Neuron (in vitro differentiated cells): ENCODE results near the gene LHFPL6.

Experiments
- H2AFZ ChIP-seq: one replicate; pipeline ENCODE4 v1.6.1; 2013; ENCODE audit warnings: low read depth, mild to moderate bottlenecking, inconsistent platforms, low read length, moderate library complexity
- H3K27me3 ChIP-seq: one replicate; pipeline ENCODE4 v1.6.1; 2013; ENCODE audit warnings: low read length; ENCODE audit not compliant: insufficient read depth
- H3K36me3 ChIP-seq: one replicate; pipeline ENCODE4 v1.6.1; 2013; ENCODE audit warnings: low read length; ENCODE audit not compliant: insufficient read depth
- H3K4me1 ChIP-seq: one replicate; pipeline ENCODE4 v1.6.1; 2013; ENCODE audit warnings: low read length; ENCODE audit not compliant: insufficient read depth
- H3K4me3 ChIP-seq: 2 replicates; pipeline ENCODE4 v1.5.1; 2013; ENCODE audit warnings: mild to moderate bottlenecking, low read length, moderate library complexity
- H3K9me3 ChIP-seq: one replicate; pipeline ENCODE4 v1.6.1; 2013; ENCODE audit warnings: low read length

The LHFPL6 gene

GRCh38 chr13:39586958-39587605 is 15.9 kb downstream of the LHFPL6 start:
- no peaks in the 10 kb centered on the region for H3K9me3 ChIP-seq
- H3K4me3 ChIP-seq, result no peak overlapping the region
- H3K4me1 ChIP-seq, result no peaks in the 10 kb centered on the region
- no peak overlapping the region for H2AFZ ChIP-seq
- H3K36me3 ChIP-seq, result peaks cover 8% of the 10 kb centered on the region
- no peaks in the 10 kb centered on the region for H3K27me3 ChIP-seq

- peaks cover 8% of the 10 kb centered on the region for H3K36me3 ChIP-seq
- no peaks in the 10 kb centered on the region for H3K9me3 ChIP-seq
- no peak overlapping the region for H2AFZ ChIP-seq
- H3K27me3 ChIP-seq, result no peaks in the 10 kb centered on the region
- H3K4me1 ChIP-seq, result no peaks in the 10 kb centered on the region
- no peak overlapping the region for H3K4me3 ChIP-seq
Observed at GRCh38 chr13:39586151-39586550, 16.8 kb downstream of the LHFPL6 start.

GRCh38 chr13:39585219-39585618 is 17.8 kb downstream of the LHFPL6 start:
- Histone ChIP-seq H3K9me3 (no peaks in the 10 kb centered on the region), H3K4me1 (no peaks in the 10 kb centered on the region), H2AFZ (no peak overlapping the region), H3K27me3 (no peaks in the 10 kb centered on the region), H3K36me3 (peaks cover 8% of the 10 kb centered on the region), H3K4me3 (no peak overlapping the region)

- Histone ChIP-seq H3K4me3 (no peak overlapping the region), H3K36me3 (peaks cover 11% of the 10 kb centered on the region), H2AFZ (no peak overlapping the region)
Observed at GRCh38 chr13:39580881-39581575, 22.0 kb downstream of the LHFPL6 start.

GRCh38 chr13:39578821-39579291 is 24.1 kb downstream of the LHFPL6 start:
- Histone ChIP-seq H3K9me3 (peaks cover 2% of the 10 kb centered on the region), H3K36me3 (peaks cover 11% of the 10 kb centered on the region), H2AFZ (no peak overlapping the region), H3K27me3 (no peaks in the 10 kb centered on the region), H3K4me3 (no peak overlapping the region), H3K4me1 (peaks cover 3% of the 10 kb centered on the region)

More at GRCh38 chr13:39580881-39581575, 22.0 kb downstream of the LHFPL6 start:
- H3K4me1 ChIP-seq, result peaks cover 3% of the 10 kb centered on the region
- H3K9me3 ChIP-seq, result no peaks in the 10 kb centered on the region
- no peaks in the 10 kb centered on the region for H3K27me3 ChIP-seq

GRCh38 chr13:39577838-39578491 is 25.0 kb downstream of the LHFPL6 start:
- Histone ChIP-seq H3K4me1 (peaks cover 3% of the 10 kb centered on the region), H3K4me3 (no peak overlapping the region), H3K9me3 (peaks cover 2% of the 10 kb centered on the region), H3K27me3 (no peaks in the 10 kb centered on the region), H2AFZ (no peak overlapping the region), H3K36me3 (peaks cover 11% of the 10 kb centered on the region)

- no peak overlapping the region for H3K4me3 ChIP-seq
- peaks cover 4% of the 10 kb centered on the region for H3K36me3 ChIP-seq
- peaks cover 2% of the 10 kb centered on the region for H3K9me3 ChIP-seq
- H2AFZ ChIP-seq, result no peak overlapping the region
- peaks cover 3% of the 10 kb centered on the region for H3K4me1 ChIP-seq
- no peaks in the 10 kb centered on the region for H3K27me3 ChIP-seq
Observed at GRCh38 chr13:39577203-39577602, 25.8 kb downstream of the LHFPL6 start.

GRCh38 chr13:39575641-39576238 is 27.3 kb downstream of the LHFPL6 start:
- Histone ChIP-seq H3K27me3 (no peaks in the 10 kb centered on the region), H3K4me1 (peaks cover 3% of the 10 kb centered on the region), H3K9me3 (peaks cover 2% of the 10 kb centered on the region), H3K36me3 (peaks cover 3% of the 10 kb centered on the region), H3K4me3 (no peak overlapping the region), H2AFZ (no peak overlapping the region)

GRCh38 chr13:39571502-39572092 is 31.4 kb downstream of the LHFPL6 start:
- no peaks in the 10 kb centered on the region for H3K36me3 ChIP-seq
- H2AFZ ChIP-seq, result no peak overlapping the region
- no peaks in the 10 kb centered on the region for H3K27me3 ChIP-seq
- H3K4me3 ChIP-seq, result no peak overlapping the region
- H3K4me1 ChIP-seq, result peaks cover 3% of the 10 kb centered on the region
- peaks cover 2% of the 10 kb centered on the region for H3K9me3 ChIP-seq

- Histone ChIP-seq H3K9me3 (no peaks in the 10 kb centered on the region), H2AFZ (no peak overlapping the region), H3K27me3 (no peaks in the 10 kb centered on the region), H3K4me1 (peaks cover 37% of the 10 kb centered on the region), H3K36me3 (no peaks in the 10 kb centered on the region), H3K4me3 (no peak overlapping the region)
Observed at GRCh38 chr13:39567569-39567968, 35.4 kb downstream of the LHFPL6 start.

GRCh38 chr13:39566216-39566869 is 36.6 kb downstream of the LHFPL6 start:
- peak overlapping the region; percentile 17 for H3K4me3 ChIP-seq

More at GRCh38 chr13:39566216-39566869, 36.6 kb downstream of the LHFPL6 start:
- Histone ChIP-seq H3K36me3 (peaks cover 2% of the 10 kb centered on the region), H3K9me3 (no peaks in the 10 kb centered on the region), H3K27me3 (no peaks in the 10 kb centered on the region), H2AFZ (no peak overlapping the region), H3K4me1 (peaks cover 37% of the 10 kb centered on the region)
